HepG2 (cell line): ENCODE measurements around the gene HDAC4. TPM values are rescaled to one million over a fixed set of nuclear protein-coding genes. Genes with fewer than 3 reads are reported as not detected.

Experiments used
- ATAC-seq: fragments of 200-7000 bp; cut with Tn5 transposase; 3 replicates; pipeline ENCODE4 v1.9.1; 2020; ENCODE audit warnings: mild to moderate bottlenecking, moderate library complexity
- BruUV-seq: library from RNA; stranded (reverse); fragments of 400-500 nt; replicated peaks from 2 replicates; lab custom pipeline; 2021; lab: Mats Ljungman, UMichigan
- CTCF ChIA-PET: fragments of 300-600 bp; formaldehyde crosslinking; extraction: SDS; loops from one replicate; lab custom pipeline; 2021; ENCODE audit warnings: low total read pairs, inconsistent platforms, low intra/inter-chr PET ratio; lab: Yijun Ruan, JAX
- POLR2A ChIA-PET: fragments of 350-600 bp; sonication (Branson Sonifier 250); formaldehyde crosslinking; loops from one replicate; lab custom pipeline; 2020; ENCODE audit warnings: antibody characterized with exemption, inconsistent platforms; lab: Yijun Ruan, JAX
- DNase-seq: peaks from one replicate; pipeline ENCODE4 v3.0.0-alpha.2; 2015; ENCODE audit warnings: low spot score
- FAIRE-seq: peaks from 3 replicates; lab custom pipeline; 2011; peaks lifted over from hg19 to GRCh38; lab: Jason Lieb, UNC
- H2AFZ ChIP-seq: one replicate; pipeline ENCODE4 v1.6.1; 2011; ENCODE audit warnings: low read length, inconsistent platforms
- H3K27ac ChIP-seq: fragments of 300-600 bp; 3 replicates; pipeline ENCODE4 v1.8.0; 2011; ENCODE audit warnings: mixed run types, mild to moderate bottlenecking, mixed read lengths, low read length, inconsistent platforms; ENCODE audit not compliant: insufficient read depth; ENCODE audit errors: extremely low read length
- H3K27me3 ChIP-seq, 2 experiments: fragments of 200-600 bp in 1 of 2; 2 replicates in 1 of 2; 3 replicates in 1 of 2; pipeline versions ENCODE4 v1.6.0 to v1.8.0; 2011; ENCODE audit warnings: low read length in 2 of 2, mild to moderate bottlenecking in 2 of 2, moderate library complexity in 2 of 2, inconsistent platforms in 1 of 2; ENCODE audit not compliant: insufficient read depth in 2 of 2, control insufficient read depth in 1 of 2
- H3K36me3 ChIP-seq, 2 experiments: fragments of 200-600 bp in 1 of 2; replicated peaks in 1 of 2; 2 replicates in 1 of 2; 3 replicates in 1 of 2; pipeline versions ENCODE4 v1.5.1 to v1.8.0; 2011; ENCODE audit warnings: low read length in 2 of 2, inconsistent platforms in 1 of 2; ENCODE audit not compliant: insufficient read depth in 2 of 2, control insufficient read depth in 1 of 2
- H3K4me1 ChIP-seq: 2 replicates; pipeline ENCODE4 v1.5.1; 2012; ENCODE audit warnings: low read length, inconsistent platforms; ENCODE audit not compliant: insufficient read depth
- H3K4me2 ChIP-seq: 2 replicates; pipeline ENCODE4 v1.6.0; 2011; ENCODE audit warnings: low read depth, low read length, inconsistent platforms
- H3K4me3 ChIP-seq, 3 experiments: fragments of 200-600 bp in 1 of 3; sonication (generic), shearing (Covaris generic) in 1 of 3; replicated peaks in 1 of 3; 2 replicates each; pipeline ENCODE4 v1.5.1; 2011 to 2016; ENCODE audit warnings: low read length in 3 of 3, inconsistent platforms in 2 of 3, low read depth in 2 of 3, mild to moderate bottlenecking in 2 of 3, control low read depth in 1 of 3, mixed read lengths in 1 of 3; ENCODE audit not compliant: insufficient read depth in 1 of 3
- H3K79me2 ChIP-seq: one replicate; pipeline ENCODE4 v1.6.1; 2011; ENCODE audit warnings: low read length, inconsistent platforms; ENCODE audit not compliant: insufficient read depth
- H3K9ac ChIP-seq: 2 replicates; pipeline ENCODE4 v1.6.0; 2011; ENCODE audit warnings: mild to moderate bottlenecking, low read depth, low read length, inconsistent platforms; ENCODE audit not compliant: insufficient read depth
- H3K9me3 ChIP-seq: 2 replicates; pipeline ENCODE4 v1.5.1; 2012; ENCODE audit warnings: mild to moderate bottlenecking, low read length
- H4K20me1 ChIP-seq: 2 replicates; pipeline ENCODE4 v1.6.0; 2011; ENCODE audit warnings: inconsistent platforms, mild to moderate bottlenecking, low read length, moderate library complexity; ENCODE audit not compliant: insufficient read depth
- FOXC1 ChIP-seq: sonication (generic); formaldehyde crosslinking; IDR thresholded peaks from 2 replicates; pipeline ENCODE4 v1.8.0; 2022; ENCODE audit warnings: mild to moderate bottlenecking, missing genetic modification reagents, borderline replicate concordance
- FOXO1 ChIP-seq: sonication (generic); formaldehyde crosslinking; IDR thresholded peaks from 2 replicates; pipeline ENCODE4 v1.4.0; 2020; ENCODE audit warnings: missing genetic modification reagents
- HDAC1 ChIP-seq: sonication (generic); formaldehyde crosslinking; IDR thresholded peaks from 2 replicates; pipeline ENCODE4 v1.5.1; 2020; ENCODE audit warnings: mild to moderate bottlenecking, missing genetic modification reagents
- KDM6A ChIP-seq: IDR thresholded peaks from 2 replicates; pipeline ENCODE4 v1.6.1; 2016; ENCODE audit warnings: low read depth
- MIER3 ChIP-seq: IDR thresholded peaks from 2 replicates; pipeline ENCODE4 v1.6.1; 2016; ENCODE audit warnings: missing compliant biosample characterization, borderline replicate concordance
- NFE2 ChIP-seq: sonication (generic); formaldehyde crosslinking; IDR thresholded peaks from 2 replicates; pipeline ENCODE4 v1.4.0; 2020; ENCODE audit warnings: missing genetic modification reagents
- NR2F2 ChIP-seq: IDR thresholded peaks from 2 replicates; pipeline ENCODE4 v1.6.1; 2012; ENCODE audit warnings: low read depth, inconsistent platforms, borderline replicate concordance
- RARG ChIP-seq: sonication (generic); formaldehyde crosslinking; IDR thresholded peaks from 2 replicates; pipeline ENCODE4 v1.4.0; 2020; ENCODE audit warnings: low read depth, mild to moderate bottlenecking, missing genetic modification reagents
- RFX3 ChIP-seq: IDR thresholded peaks from 2 replicates; pipeline ENCODE4 v1.6.1; 2016; ENCODE audit warnings: missing biosample characterization, missing genetic modification reagents
- TERF1 ChIP-seq: sonication (generic); formaldehyde crosslinking; IDR thresholded peaks from 2 replicates; pipeline ENCODE4 v1.8.0; 2022; ENCODE audit warnings: mild to moderate bottlenecking, missing genetic modification reagents, moderate library complexity
- ZBTB43 ChIP-seq: sonication (generic); formaldehyde crosslinking; conservative IDR thresholded peaks from 2 replicates; pipeline ENCODE4 v1.4.0; 2020; ENCODE audit warnings: missing genetic modification reagents
- ZNF777 ChIP-seq: sonication (generic); formaldehyde crosslinking; IDR thresholded peaks from 2 replicates; pipeline ENCODE4 v1.4.0; 2020; ENCODE audit warnings: missing genetic modification reagents
- ZSCAN22 ChIP-seq: sonication (generic); formaldehyde crosslinking; IDR thresholded peaks from 2 replicates; pipeline ENCODE4 v1.4.0; 2020; ENCODE audit warnings: mild to moderate bottlenecking, missing genetic modification reagents
- WGBS: methylation state at CpG from one replicate; pipeline ENCODE4 v1.1.6; 2017; ENCODE audit warnings: low lambda C conversion rate; 5-methylcytosine and 5-hydroxymethylcytosine counted together
- in situ Hi-C: cut with HindIII; loops from 2 replicates; pipeline ENCODE4 v1.10.0; 2017; ENCODE audit warnings: low pct_unique_long_range_greater_than_20kb; ENCODE audit not compliant: extremely low pct_ligation_motif_present
- intact Hi-C: fragments of 100-400 bp; cut with micrococcal nuclease; formaldehyde crosslinking; loops from one replicate; pipeline ENCODE4 v1.10.0; 2022; ENCODE audit not compliant: unreplicated experiment
- polyA plus RNA-seq, 8 experiments: library from polyadenylated mRNA; depleted of rRNA in 3 of 8; stranded (reverse) in 7 of 8; unstranded in 1 of 8; fragments of >200 nt; fragmentation: Illumina TruSeq in 4 of 8; extraction: Trizol in 4 of 8; gene quantifications; 2 replicates each; pipeline versions ENCODE4 v1.2.1 to v1.2.3, GENCODE V29; 2011 to 2016; ENCODE audit warnings: low read depth in 4 of 8, missing spikeins in 1 of 8, mixed read lengths in 1 of 8; ENCODE audit not compliant: insufficient read depth in 1 of 8
- total RNA-seq, 5 experiments: library from RNA; depleted of rRNA; stranded (reverse); fragments of >200 nt; fragmentation: Illumina TruSeq; extraction: Trizol; gene quantifications; 2 replicates each; pipeline ENCODE4 v1.2.3, GENCODE V29; 2016; ENCODE audit warnings: low read depth in 1 of 5

Gene HDAC4
- total and polyA plus RNA-seq, 2 of the 13 experiments (the other 11 are each of a cell fraction or from before 2014, with no cell fraction given): 10.1 to 11.5 TPM

- H3K9me3 ChIP-seq: no peaks in the 10 kb centered on the region
- no peak overlapping the region for H3K9ac ChIP-seq
- TF ChIP-seq KDM6A (CRISPR knock-in tag) (no peak), ZBTB43 (CRISPR knock-in tag) (no peak), ZNF777 (CRISPR knock-in tag) (no peak), NR2F2 (no peak), ZSCAN22 (CRISPR knock-in tag) (no peak), TERF1 (no peak), RARG (CRISPR knock-in tag) (no peak), MIER3 (CRISPR knock-in tag) (no peak), FOXC1 (CRISPR knock-in tag) (no peak), RFX3 (CRISPR knock-in tag) (no peak), HDAC1 (CRISPR knock-in tag) (no peak), FOXO1 (CRISPR knock-in tag) (no peak), NFE2 (no peak)
- no peaks in the 10 kb centered on the region for H3K27me3 ChIP-seq
- ChIA-PET CTCF (no interaction called here), POLR2A (no interaction called here)
- peaks cover 9% of the 10 kb centered on the region for H3K79me2 ChIP-seq
- H3K36me3 ChIP-seq: no peaks in the 10 kb centered on the region
- FAIRE-seq: no peak
- H3K4me2 ChIP-seq: no peak overlapping the region
- peaks cover 27% of the 10 kb centered on the region for H3K4me1 ChIP-seq
- ATAC-seq: no peak
- no peak for DNase-seq
- BruUV-seq: no TSS peak
- WGBS: 97% methylated on average over 5 of the region's 5 CpGs
- intact Hi-C loops (no loop called here), in situ Hi-C loops (no loop called here)
- no peak overlapping the region for H2AFZ ChIP-seq
- H3K4me3 ChIP-seq: no peak overlapping the region
- H3K27ac ChIP-seq: no peak overlapping the region
- H4K20me1 ChIP-seq: peaks cover 11% of the 10 kb centered on the region; the same call in 1 of the 2 replicates
These were observed 155.7 kb downstream of the HDAC4 start for GRCh38 chr2:239245107-239245506.
